ENCODE results near the gene WNT7B.
"Not testable (repeated sequence)": the region's sequence is repeated elsewhere in the genome, so short reads cannot be mapped to it uniquely, and the experiment has no call there.

The WNT7B gene

GRCh38 chr22:46008291-46008690, 31.3 kb upstream of the WNT7B start:
- no peak for DNase-seq (ENCODE audit: low read depth in 2 of 2)

- no peak for DNase-seq (ENCODE audit: low read depth in 2 of 2)
Measured at GRCh38 chr22:46007848-46008261, 30.9 kb upstream of the WNT7B start.

- DNase-seq (ENCODE audit: low read depth in 2 of 2) = no peak
Measured at GRCh38 chr22:46007003-46007847, 30.3 kb upstream of the WNT7B start.

- peak; percentile 66 to 68 for DNase-seq (ENCODE audit: low read depth in 2 of 2)
Measured at GRCh38 chr22:46006379-46007002, 29.5 kb upstream of the WNT7B start.

GRCh38 chr22:46005116-46005705, 28.2 kb upstream of the WNT7B start:
- DNase-seq (ENCODE audit: low read depth in 2 of 2) = not testable (repeated sequence)

- DNase-seq (ENCODE audit: low read depth in 2 of 2) = peak in 1 of 2 donors; percentile 22
Measured at GRCh38 chr22:46004105-46004866, 27.3 kb upstream of the WNT7B start.

- DNase-seq (ENCODE audit: low read depth in 2 of 2) = no peak
Measured at GRCh38 chr22:46003271-46004091, 26.5 kb upstream of the WNT7B start.

- no peak for DNase-seq (ENCODE audit: low read depth in 2 of 2)
Measured at GRCh38 chr22:46002757-46003270, 25.9 kb upstream of the WNT7B start.

- no peak for DNase-seq (ENCODE audit: low read depth in 2 of 2)
Measured at GRCh38 chr22:46001426-46002106, 24.6 kb upstream of the WNT7B start.

GRCh38 chr22:46001046-46001425, 24.1 kb upstream of the WNT7B start:
- no peak for DNase-seq (ENCODE audit: low read depth in 2 of 2)

- DNase-seq (ENCODE audit: low read depth in 2 of 2) = no peak
Measured at GRCh38 chr22:46000081-46001027, 23.4 kb upstream of the WNT7B start.

GRCh38 chr22:45999379-45999971, 22.5 kb upstream of the WNT7B start:
- DNase-seq (ENCODE audit: low read depth in 2 of 2) = no peak

GRCh38 chr22:45998638-45999378, 21.8 kb upstream of the WNT7B start:
- no peak for DNase-seq (ENCODE audit: low read depth in 2 of 2)

- no peak for DNase-seq (ENCODE audit: low read depth in 2 of 2)
Measured at GRCh38 chr22:45997777-45998637, 21.0 kb upstream of the WNT7B start.

- no peak for DNase-seq (ENCODE audit: low read depth in 2 of 2)
Measured at GRCh38 chr22:45997077-45997776, 20.3 kb upstream of the WNT7B start.

GRCh38 chr22:45996241-45997076, 19.5 kb upstream of the WNT7B start:
- no peak for DNase-seq (ENCODE audit: low read depth in 2 of 2)
